Adrenal gland (tissue), 12 donors: ENCODE measurements around the gene GPD1L. TPM values are rescaled to one million over a fixed set of nuclear protein-coding genes. Genes with fewer than 3 reads are reported as not detected.

Source experiments
- DNase-seq, 7 donors: peaks; one replicate each; pipeline ENCODE4 v3.0.0-alpha.2; 2019 to 2020
- H3K27ac ChIP-seq, 5 donors: fragments of 200-600 bp; sonication (generic) in 4 of 5; 1 replicate in 3 of 5; 2 replicates in 2 of 5; pipeline versions ENCODE4 v1.5.1 to v1.8.0; 2016 to 2020; ENCODE audit warnings: mild to moderate bottlenecking in 1 of 5
- H3K27me3 ChIP-seq: fragments of 200-600 bp; 2 replicates; pipeline ENCODE4 v1.8.0; 2021
- H3K36me3 ChIP-seq, 2 donors: fragments of 200-600 bp; replicated peaks in 1 of 2; 1 replicate in 1 of 2; 2 replicates in 1 of 2; pipeline versions ENCODE4 v1.5.1 to v1.8.0; 2018 to 2022
- H3K4me1 ChIP-seq, 2 donors: fragments of 200-600 bp; replicated peaks in 1 of 2; 1 replicate in 1 of 2; 2 replicates in 1 of 2; pipeline versions ENCODE4 v1.5.1 to v1.8.0; 2018 to 2021
- H3K4me3 ChIP-seq, 4 donors: fragments of 200-600 bp; sonication (generic) in 3 of 4; one replicate each; pipeline ENCODE4 v1.5.1; 2016 to 2018
- H3K9me3 ChIP-seq, 3 donors: fragments of 200-600 bp; sonication (generic) in 1 of 3; replicated peaks in 1 of 3; 1 replicate in 2 of 3; 2 replicates in 1 of 3; pipeline versions ENCODE4 v1.5.1 to v1.8.0; 2016 to 2021
- POLR2A ChIP-seq, 2 donors: fragments of 450-650 bp; IDR thresholded peaks; one replicate each; pipeline ENCODE4 v1.6.1; 2017; ENCODE audit warnings: antibody characterized with exemption in 2 of 2, mild to moderate bottlenecking in 2 of 2, moderate library complexity in 1 of 2
- WGBS, 4 donors: extraction: QIAGEN DNeasy Blood & Tissue Kit in 2 of 4; methylation state at CpG; one replicate each; pipeline versions ENCODE4 v1.1.5 to v1.1.7; 2013 to 2017; 5-methylcytosine and 5-hydroxymethylcytosine counted together
- intact Hi-C, 2 donors: fragments of 100-400 bp; cut with DNase I; formaldehyde crosslinking; loops; one replicate each; pipeline versions ENCODE4 v1.14.1 to v1.15.0; 2022 to 2023
- polyA plus RNA-seq, 3 donors: library from polyadenylated mRNA; stranded (reverse); fragments of 200-250 nt in 2 of 3; fragments of 350-450 nt in 1 of 3; fragmentation: Illumina TruSeq in 1 of 3; extraction: RNeasy Lipid Tissue Mini Kit (QIAGEN cat#74804) in 1 of 3; gene quantifications; one replicate each; pipeline ENCODE4 v1.2.3, GENCODE V29; 2013 to 2014
- total RNA-seq, 9 donors: library from RNA; depleted of rRNA in 4 of 9; stranded (reverse); fragments of >200 nt in 4 of 9; fragments of 120-200 nt in 1 of 9; fragmentation: NEBNext Ultra II Directional in 1 of 9; extraction: Animal tissue kit (Norgen Biotek cat#: 25700) in 1 of 9; gene quantifications; one replicate each; pipeline versions ENCODE4 v1.1.0 to v1.2.4, GENCODE V29; 2013 to 2023
- TF ChIP-seq, protein P1 (sequence below), 6 experiments: fragments of 450-650 bp in 4 of 6; fragments of 200-600 bp in 2 of 6; sonication (generic) in 1 of 6; IDR thresholded peaks; 1 replicate in 5 of 6; 2 replicates in 1 of 6; pipeline versions ENCODE4 v1.5.1 to v1.8.0; 2016 to 2021; ENCODE audit warnings: antibody characterized with exemption in 6 of 6, mild to moderate bottlenecking in 2 of 6, moderate library complexity in 1 of 6
- donor health status: healthy with polysubstance abuse.
- donor health status: Bipolar disorder and iron deficiency.
- donor health status: DM: yes; HTN: yes; CAD: no.
- donor health status: DM: no; HTN: no; CAD: no.
- donor health status: DM: no; HTN: no; CAD: no.
- donor health status: DM: yes; HTN: yes; CAD: no.

Gene GPD1L
- total and polyA plus RNA-seq, 12 donors, result 19.7 to 131 (median 79.1) TPM

DNA sequence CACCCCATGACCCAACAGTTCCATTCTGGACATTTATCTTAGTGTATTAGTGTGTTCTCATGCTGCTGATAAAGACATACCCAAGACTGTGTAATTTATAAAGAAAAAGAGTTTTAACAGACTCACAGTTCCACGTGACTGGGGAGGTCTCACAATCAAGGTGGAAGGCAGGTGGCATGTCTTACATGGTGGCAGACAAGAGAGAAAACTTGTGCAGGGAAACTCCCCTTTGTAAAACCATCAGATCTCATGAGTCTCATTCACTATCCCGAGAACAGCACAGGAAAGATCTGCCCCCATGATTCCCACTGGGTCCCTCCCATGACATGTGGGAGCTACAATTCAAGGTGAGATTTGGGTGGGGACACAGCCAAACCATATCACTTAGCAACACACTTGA, 21.6 kb upstream of the GPD1L start:
- WGBS, 4 donors, result 80 to 97% (median 86%) methylated on average over 2 of the region's 2 CpGs
- TF ChIP-seq, protein P1, sequence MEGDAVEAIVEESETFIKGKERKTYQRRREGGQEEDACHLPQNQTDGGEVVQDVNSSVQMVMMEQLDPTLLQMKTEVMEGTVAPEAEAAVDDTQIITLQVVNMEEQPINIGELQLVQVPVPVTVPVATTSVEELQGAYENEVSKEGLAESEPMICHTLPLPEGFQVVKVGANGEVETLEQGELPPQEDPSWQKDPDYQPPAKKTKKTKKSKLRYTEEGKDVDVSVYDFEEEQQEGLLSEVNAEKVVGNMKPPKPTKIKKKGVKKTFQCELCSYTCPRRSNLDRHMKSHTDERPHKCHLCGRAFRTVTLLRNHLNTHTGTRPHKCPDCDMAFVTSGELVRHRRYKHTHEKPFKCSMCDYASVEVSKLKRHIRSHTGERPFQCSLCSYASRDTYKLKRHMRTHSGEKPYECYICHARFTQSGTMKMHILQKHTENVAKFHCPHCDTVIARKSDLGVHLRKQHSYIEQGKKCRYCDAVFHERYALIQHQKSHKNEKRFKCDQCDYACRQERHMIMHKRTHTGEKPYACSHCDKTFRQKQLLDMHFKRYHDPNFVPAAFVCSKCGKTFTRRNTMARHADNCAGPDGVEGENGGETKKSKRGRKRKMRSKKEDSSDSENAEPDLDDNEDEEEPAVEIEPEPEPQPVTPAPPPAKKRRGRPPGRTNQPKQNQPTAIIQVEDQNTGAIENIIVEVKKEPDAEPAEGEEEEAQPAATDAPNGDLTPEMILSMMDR (IDR thresholded peaks at IDR 0.05), result no peak
- no peak for TF ChIP-seq POLR2A (IDR thresholded peaks at IDR 0.05)
- intact Hi-C loops, result no loop called here
- no peak overlapping the region for H3K4me3 ChIP-seq
- no peak for DNase-seq
- H3K9me3 ChIP-seq, result no peaks in the 10 kb centered on the region
- H3K27ac ChIP-seq, result no peak overlapping the region
- peaks cover 8 to 12% of the 10 kb centered on the region in 2 donors for H3K4me1 ChIP-seq
- H3K27me3 ChIP-seq, result no peaks in the 10 kb centered on the region
- no peaks in the 10 kb centered on the region for H3K36me3 ChIP-seq

DNA sequence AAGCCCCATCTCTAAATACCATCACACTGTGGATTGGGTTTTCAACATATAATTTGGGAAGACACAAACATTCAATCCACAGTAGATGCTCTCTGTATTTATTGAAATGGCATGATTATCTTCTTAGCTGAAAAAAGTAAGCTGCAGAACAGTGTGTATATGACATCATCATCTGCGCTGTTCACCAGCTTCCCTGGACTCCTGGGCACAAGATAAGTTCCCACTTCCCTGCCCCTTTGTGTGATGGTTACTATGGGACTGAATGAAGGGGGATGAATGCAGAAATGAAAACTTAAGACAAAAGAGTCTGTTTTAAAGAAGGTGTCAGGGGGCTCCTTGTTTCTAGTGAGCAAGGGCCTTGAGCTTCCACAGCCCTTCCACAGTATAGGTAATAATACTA, 20.0 kb upstream of the GPD1L start:
- Histone ChIP-seq H3K27me3 (no peaks in the 10 kb centered on the region), H3K36me3 (no peaks in the 10 kb centered on the region), H3K27ac (no peak overlapping the region), H3K4me1 (peaks cover 8 to 12% of the 10 kb centered on the region in 2 donors), H3K9me3 (no peaks in the 10 kb centered on the region), H3K4me3 (no peak overlapping the region)
- DNase-seq, result no peak
- intact Hi-C loops, result no loop called here
- 98 to 100% (median 100%) methylated on average over 1 of the region's 1 CpG for WGBS, 4 donors
- TF ChIP-seq, protein P1 (IDR thresholded peaks at IDR 0.05), result no peak
- no peak for TF ChIP-seq POLR2A (IDR thresholded peaks at IDR 0.05)

DNA sequence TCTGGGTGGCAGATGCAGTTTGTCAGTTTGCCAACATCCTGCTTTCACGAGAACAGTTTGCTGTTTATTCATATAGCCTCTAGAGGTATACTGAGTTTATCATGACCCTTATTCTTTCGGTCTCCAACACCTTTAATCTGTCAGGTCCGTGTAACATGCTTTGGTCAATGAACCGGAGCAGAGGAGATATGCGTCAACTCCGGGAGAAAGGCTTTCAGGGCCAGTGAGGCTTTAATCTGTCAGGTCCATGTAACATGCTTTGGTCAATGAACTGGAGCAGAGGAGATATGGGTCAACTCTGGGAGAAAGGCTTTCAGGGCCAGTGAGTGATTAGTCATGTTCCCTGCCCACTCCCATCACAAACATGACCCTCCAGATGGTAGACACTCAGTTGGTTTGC, 16.9 kb upstream of the GPD1L start:
- DNase-seq, result no peak
- intact Hi-C loops, result no loop called here
- no peak for TF ChIP-seq POLR2A (IDR thresholded peaks at IDR 0.05)
- TF ChIP-seq, protein P1 (IDR thresholded peaks at IDR 0.05), result no peak
- Histone ChIP-seq H3K27me3 (no peaks in the 10 kb centered on the region), H3K4me1 (no peaks in the 10 kb centered on the region), H3K9me3 (no peaks in the 10 kb centered on the region), H3K4me3 (no peak overlapping the region), H3K27ac (no peak overlapping the region), H3K36me3 (no peaks in the 10 kb centered on the region)
- 74 to 92% (median 79%) methylated on average over 6 of the region's 6 CpGs for WGBS, 4 donors

DNA sequence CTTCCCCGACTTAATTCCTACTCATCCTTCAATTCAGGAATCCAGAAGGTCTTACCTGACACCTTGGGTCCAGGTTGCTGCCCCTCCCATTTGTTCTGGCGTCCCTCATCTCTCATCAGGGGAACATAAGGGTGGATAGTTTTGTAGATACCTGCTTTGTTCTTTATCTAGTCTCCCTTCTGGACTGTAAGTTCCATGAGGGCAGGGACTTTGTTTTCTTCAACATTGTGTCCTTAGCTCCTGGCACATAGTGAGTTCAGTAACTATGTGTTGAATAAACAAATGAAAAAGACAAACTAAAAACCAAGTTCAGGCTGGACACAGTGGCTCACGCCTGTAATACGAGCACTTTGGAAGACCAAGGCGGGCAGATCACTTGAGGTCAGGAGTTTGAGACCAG, 13.2 kb upstream of the GPD1L start:
- Histone ChIP-seq H3K4me3 (no peak overlapping the region), H3K9me3 (no peaks in the 10 kb centered on the region), H3K27ac (no peak overlapping the region), H3K27me3 (no peaks in the 10 kb centered on the region), H3K4me1 (no peaks in the 10 kb centered on the region), H3K36me3 (no peaks in the 10 kb centered on the region)
- intact Hi-C loops, result no loop called here
- TF ChIP-seq, protein P1 (IDR thresholded peaks at IDR 0.05), result no peak
- TF ChIP-seq POLR2A (IDR thresholded peaks at IDR 0.05), result no peak
- DNase-seq, result no peak
- WGBS, 4 donors, result 83 to 95% (median 91%) methylated on average over 5 of the region's 5 CpGs
